Myocyte (in vitro differentiated cells): ENCODE data around the gene GNPDA1. TPM values are rescaled to one million over a fixed set of nuclear protein-coding genes. Genes with fewer than 3 reads are reported as not detected.

ENCODE experiments used
- DNase-seq: peaks from one replicate; pipeline ENCODE4 v3.0.0-alpha.2; 2012; ENCODE audit warnings: low read depth
- total RNA-seq: library from RNA; depleted of rRNA; stranded (reverse); fragments of >200 nt; gene quantifications from 2 replicates; pipeline ENCODE4 v1.2.3, GENCODE V29; 2014

The GNPDA1 gene
- total RNA-seq, 1 donor from 2014 or later: 98.3 TPM

DNA sequence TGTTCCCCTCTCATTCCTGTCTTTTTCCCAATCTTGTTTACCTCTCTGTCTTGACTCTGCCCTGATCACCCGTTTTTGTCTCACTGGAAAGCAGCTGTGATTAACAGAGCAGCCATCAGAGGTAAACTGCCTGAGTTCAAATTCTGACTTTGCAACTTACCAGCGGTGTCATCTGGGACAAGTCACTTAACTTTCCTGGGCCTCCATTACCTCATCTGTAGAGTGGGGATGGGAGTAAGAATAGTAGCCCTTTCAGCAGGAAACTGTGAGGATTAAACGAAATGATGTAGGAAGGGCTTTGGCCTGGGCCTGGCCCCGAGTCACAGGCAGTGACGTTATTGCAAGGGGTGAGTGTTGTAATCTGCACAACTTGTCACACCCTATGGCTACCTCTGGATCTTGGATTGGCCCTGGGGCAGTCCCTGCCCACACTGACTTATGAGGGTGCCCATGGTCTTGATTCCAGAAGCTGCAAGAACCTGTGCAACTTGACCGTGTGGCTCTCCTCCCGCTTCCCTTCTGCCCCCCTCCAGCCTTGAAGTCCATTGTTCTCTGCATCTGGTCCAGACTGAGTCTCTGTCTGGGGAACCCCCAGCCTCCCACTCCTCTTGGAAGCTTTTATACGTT lies 54.2 kb downstream of the GNPDA1 start:
- no peak for DNase-seq

DNA sequence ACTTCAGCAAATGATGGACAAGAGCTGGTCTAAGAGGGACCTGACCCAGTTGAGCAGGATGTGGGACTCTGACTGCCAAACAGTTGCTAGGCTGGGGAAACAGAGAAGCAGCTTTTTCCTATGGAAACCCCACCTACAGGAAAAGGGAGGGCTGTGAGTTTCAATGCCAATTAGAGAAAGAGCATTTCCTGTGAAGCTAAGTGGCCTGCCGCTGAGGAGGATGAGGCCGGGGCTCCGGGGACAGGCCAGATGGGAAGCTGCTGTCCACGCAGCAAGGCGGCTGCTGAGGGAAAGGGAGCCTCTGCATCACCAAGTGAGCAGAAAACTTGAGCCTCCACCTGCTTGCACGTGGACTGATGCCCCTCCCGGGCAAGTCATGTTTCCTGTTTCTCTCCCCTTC lies 54.7 kb downstream of the GNPDA1 start, which contains the start of gene PCDH12:
PCDH12 (minus strand) TSS at position 90 of the 400 bp plus-strand sequence. CDS start 351 bp downstream, outside the sequence.
- no peak for DNase-seq

DNA sequence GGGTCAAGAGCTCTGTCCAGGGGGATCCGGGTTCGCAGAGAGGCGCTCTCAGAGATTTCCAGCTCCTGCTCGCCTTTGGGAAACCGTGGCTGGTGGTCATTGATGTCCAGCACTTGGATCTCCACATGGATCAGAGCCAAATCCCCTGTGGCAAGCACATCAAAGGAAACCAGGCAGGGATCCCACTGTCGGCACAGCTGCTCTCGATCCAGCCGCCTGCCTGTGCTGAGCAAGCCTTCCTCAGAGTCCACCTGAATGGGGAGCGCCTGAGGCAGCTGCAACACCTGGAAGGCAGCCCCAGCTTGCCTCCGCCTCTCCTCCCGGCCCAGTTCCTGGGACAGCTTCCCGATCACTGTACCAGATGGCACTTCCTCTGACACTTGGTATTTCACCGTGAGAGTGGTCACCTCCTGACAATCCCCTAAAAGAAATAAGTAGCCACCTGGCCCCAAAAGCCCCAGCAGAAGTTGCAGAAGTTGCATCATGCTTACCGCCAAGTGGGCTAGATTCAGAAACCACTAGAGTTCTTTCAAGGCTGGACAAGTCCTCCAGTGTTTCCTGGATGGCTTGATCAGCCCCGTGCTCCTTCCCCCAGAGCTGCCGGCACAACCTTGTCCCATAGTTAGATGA lies 55.3 kb downstream of the GNPDA1 start:
- no peak for DNase-seq

DNA sequence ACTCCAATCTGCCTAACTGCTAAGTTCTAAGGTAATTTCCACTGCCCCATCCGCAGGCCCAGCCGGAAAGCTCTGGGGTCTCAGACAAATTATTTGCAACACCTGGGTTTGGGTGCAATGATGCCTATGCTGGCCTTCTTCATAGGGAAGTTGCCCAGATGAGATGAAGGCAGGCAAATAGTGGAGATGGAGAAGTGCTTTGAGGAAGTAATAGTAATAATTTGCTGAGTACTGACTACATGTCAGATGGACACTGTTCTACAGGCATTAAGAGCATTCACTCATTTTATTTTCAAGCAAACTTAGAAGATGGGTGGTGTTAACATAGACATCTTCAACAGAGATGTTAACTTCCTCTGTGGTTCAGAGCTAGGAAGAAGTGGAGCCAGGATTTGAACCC lies 58.6 kb downstream of the GNPDA1 start:
- DNase-seq: no peak

DNA sequence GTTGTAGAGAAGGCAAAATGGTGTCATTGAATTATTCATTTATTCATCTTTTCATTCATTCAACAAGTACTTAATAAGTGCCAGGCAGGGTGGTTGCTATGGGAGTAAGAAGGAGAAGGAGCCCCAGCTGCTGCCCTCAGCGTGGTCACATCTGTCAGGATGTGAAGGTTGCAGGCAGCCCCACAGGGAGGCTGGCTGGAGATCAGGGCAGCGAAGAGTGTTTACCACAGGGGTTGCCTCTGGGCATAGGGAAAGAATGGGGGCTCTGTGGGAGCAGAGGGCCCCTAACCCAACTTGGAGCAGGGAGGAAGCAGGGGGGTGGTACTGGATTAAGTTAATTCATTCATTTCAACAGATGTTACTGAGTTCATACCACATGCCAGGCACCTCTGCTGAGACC lies 60.8 kb downstream of the GNPDA1 start:
- no peak for DNase-seq

DNA sequence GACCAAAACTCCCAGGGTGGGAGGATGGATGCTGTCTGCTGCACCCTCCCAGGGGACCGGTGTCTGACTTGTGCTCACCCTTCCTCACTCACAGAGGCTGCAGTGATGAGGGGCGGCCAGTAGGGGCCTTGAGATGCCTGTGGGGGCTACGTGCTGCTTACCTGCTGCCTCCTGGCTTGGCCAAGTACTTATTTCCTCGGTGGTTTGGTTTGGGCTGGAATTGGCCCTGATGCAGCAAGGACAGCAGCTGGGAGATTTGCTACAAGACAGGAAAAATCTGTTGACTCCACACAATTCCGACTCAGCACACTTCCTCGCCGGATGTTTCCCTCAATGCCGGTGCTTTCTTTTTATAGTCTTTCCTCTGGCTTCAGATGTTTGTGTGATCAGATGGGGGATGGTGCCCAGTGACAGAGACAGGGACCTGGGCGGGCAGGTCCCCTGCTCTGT lies 61.5 kb downstream of the GNPDA1 start:
- DNase-seq: no peak

Other genes starting within 250 kb of the GNPDA1 start
- gene PCDH1, start 134.6 kb downstream of the GNPDA1 start, total RNA-seq: 0.11 and 0.42 TPM in 2 replicates
- gene DELE1, start 89.2 kb downstream of the GNPDA1 start, total RNA-seq: 65.0 and 71.5 TPM in 2 replicates
- not detected in 2 replicates for gene PCDH12, start 54.8 kb downstream of the GNPDA1 start, total RNA-seq
- 100 and 127 TPM in 2 replicates for gene RNF14, start 43.9 kb downstream of the GNPDA1 start, total RNA-seq
- gene NDFIP1, start 95.8 kb upstream of the GNPDA1 start, total RNA-seq: 57.2 and 59.8 TPM in 2 replicates